Activated T-helper 1 cell treated with anti-CD3 and anti-CD28 coated beads, Interleukin-2, amount 50 U/mL, for 16 hours (primary cell): ENCODE data around the gene DIS3.
"Not testable (repeated sequence)": the region's sequence is repeated elsewhere in the genome, so short reads cannot be mapped to it uniquely, and the experiment has no call there.

ENCODE experiments used
- DNase-seq, 2 donors: peaks; one replicate each; pipeline ENCODE4 v3.0.0-alpha.2; 2020; ENCODE audit warnings: low read depth in 1 of 2, low spot score in 1 of 2

DIS3 gene, protein sequence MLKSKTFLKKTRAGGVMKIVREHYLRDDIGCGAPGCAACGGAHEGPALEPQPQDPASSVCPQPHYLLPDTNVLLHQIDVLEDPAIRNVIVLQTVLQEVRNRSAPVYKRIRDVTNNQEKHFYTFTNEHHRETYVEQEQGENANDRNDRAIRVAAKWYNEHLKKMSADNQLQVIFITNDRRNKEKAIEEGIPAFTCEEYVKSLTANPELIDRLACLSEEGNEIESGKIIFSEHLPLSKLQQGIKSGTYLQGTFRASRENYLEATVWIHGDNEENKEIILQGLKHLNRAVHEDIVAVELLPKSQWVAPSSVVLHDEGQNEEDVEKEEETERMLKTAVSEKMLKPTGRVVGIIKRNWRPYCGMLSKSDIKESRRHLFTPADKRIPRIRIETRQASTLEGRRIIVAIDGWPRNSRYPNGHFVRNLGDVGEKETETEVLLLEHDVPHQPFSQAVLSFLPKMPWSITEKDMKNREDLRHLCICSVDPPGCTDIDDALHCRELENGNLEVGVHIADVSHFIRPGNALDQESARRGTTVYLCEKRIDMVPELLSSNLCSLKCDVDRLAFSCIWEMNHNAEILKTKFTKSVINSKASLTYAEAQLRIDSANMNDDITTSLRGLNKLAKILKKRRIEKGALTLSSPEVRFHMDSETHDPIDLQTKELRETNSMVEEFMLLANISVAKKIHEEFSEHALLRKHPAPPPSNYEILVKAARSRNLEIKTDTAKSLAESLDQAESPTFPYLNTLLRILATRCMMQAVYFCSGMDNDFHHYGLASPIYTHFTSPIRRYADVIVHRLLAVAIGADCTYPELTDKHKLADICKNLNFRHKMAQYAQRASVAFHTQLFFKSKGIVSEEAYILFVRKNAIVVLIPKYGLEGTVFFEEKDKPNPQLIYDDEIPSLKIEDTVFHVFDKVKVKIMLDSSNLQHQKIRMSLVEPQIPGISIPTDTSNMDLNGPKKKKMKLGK

DNA sequence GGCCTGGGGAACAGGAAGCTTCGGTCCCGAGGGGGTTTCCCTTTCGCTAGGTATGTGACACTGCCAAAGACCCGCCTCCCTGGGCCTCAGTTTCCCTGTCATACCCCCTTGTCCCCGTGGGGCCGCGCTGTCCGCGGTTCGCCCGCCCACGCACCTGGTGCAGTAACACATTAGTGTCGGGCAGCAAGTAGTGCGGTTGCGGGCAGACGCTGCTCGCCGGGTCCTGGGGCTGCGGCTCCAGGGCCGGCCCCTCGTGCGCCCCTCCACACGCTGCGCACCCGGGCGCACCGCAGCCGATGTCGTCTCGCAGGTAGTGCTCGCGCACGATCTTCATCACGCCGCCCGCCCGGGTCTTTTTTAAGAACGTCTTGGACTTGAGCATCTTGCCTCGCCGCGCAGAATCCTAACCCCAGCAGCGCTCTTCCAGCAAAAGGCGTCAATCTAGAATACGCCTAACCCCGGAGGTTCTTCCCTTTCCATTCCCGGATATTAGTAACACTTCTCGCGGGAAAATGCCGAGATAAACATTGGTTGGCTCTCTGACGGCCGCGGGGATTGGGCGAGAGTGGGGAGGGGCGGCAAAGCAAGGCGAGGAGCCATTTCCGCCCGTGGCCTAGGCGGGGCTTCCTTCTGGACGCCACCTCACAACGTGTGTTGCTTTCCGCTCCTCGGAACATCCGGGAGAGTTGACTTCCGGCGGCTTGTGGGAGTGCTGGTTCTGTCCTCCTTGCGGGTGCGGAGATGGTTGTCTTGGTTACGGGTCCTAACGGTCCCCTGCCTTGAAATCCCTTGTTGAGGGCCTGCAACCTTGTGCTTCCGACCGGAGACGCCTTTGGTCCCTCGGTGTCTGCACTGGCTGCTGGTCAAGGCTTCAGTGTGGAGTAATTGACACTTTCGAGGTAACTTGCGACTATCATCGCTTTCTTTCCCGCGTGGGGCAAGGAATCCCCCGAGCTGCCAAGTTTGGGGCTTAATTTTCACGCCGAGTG lies at the start of gene DIS3, which contains the start of gene PIBF1:
Gene DIS3, minus strand, starts transcription at position 450 of the 989 bp plus-strand sequence. Its CDS starts 68 bp downstream, at position 382.
Gene PIBF1, plus strand, starts transcription at position 683 of the 989 bp plus-strand sequence. CDS start 1,337 bp downstream, outside the sequence.
- DNase-seq = peak; percentile 88 to 92

DNA sequence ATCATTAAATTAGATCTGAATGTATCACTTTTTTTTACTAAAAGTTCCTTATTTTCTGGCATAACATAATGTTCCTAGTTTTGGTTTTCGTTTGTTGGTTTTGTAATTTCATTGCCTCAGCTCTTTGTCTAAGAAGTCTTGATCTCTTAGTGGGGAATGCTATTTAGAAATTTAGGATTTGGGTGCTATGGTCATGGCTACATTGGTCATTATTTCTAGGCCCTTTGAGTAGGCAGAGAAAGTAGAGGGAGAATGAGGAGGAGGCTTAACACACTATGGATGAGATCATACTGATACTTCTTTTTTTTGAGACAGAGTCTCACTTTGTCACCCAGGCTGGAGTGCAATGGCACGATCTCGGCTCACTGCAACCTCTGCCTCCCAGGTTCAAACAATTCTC lies 42.0 kb upstream of the DIS3 start:
- no peak for DNase-seq

DNA sequence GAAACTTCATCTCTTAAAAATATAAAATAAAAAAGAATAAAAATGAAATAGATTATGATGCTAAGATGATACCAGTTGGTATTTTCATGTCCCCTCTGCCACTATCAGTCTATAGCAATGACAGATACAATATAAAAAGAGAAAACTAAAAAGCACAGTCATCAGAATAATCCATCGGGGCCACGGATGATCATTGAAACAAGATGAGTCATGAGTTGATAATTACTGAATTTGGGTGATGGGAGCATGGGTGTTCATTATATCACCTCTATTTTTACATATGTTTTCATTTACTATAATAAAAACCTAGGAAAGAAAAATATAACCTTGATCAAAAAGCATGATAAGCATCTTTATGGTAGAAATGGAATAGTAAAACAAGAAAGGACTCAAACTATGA lies 41.4 kb upstream of the DIS3 start:
- no peak for DNase-seq

DNA sequence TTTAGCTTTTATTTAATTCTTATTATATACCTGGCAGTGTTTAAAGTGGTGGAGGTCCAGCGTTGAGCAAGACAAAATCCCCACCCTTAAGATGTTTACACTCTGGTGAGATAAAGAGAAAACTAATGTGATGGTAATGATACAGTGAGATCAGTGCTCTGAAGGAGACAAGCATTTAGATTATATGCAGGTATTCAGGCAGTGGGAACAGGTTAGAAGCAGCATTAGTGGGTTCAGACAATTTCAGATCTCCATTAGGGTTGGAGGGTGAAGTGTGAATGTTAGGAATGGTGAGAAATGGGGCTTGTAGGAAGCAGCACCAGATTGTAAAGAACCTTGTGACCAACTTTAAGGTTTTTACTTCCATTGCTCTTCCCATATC lies 39.2 kb upstream of the DIS3 start:
- DNase-seq = no peak

DNA sequence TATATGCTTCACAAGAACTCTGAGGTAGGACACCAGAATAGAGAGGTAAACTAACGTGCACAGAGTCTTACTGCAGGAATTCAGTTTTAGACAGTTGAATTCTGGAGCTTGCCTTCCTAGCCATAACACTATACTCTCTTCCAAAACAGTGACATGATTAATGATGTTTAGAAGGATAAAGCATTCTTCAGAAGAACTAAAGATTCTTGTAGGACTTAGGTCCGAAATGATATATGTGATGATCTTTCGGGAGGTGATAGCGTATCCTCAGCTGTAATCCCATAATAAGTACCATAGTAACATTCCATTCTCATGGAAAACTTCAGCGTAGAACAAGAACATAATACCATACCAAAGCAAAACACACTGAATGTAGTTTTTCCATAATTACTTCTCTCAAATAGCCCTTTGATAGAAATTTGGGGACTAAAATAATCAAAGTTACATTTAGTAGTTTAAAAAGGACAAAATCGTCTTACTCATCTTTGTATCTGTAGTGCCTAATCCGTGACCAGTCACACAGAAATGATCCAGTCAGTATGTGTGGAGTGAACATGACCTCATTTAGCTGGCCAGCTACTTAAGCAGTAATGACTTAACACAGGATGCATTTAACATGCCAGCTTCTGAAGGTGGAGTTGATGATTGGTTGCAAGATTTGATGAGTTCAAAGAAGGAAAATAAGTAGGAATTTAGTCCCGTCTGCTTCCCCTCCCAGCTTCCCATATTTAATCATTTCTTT lies 38.6 kb upstream of the DIS3 start:
- DNase-seq = no peak

DNA sequence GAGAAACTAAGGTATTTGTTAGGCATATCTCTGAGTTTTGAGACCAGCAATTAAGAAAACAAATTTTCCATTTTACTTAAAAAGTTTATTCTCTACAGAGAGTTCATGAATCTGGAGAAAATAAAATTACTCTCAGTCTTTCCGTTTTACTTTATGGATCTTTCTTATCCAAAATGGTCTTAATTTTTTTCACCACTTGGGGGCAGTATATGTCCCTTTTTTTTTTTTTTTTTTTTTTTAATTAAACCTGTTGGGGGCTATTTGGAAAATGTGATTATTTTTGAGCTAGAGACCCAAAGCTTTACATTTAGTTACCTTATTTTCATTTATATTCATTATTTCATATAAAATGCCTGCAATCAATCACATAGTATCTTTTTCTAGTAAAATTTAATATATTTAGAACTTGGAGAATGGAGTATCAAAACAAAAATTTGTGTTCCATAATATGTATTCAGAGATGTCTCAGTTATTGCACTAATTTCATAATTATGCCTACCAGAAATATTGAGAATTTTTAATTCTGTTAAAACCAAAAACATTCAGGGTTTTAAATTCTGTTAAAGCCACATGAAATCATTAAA lies 27.3 kb upstream of the DIS3 start:
- no peak for DNase-seq

DNA sequence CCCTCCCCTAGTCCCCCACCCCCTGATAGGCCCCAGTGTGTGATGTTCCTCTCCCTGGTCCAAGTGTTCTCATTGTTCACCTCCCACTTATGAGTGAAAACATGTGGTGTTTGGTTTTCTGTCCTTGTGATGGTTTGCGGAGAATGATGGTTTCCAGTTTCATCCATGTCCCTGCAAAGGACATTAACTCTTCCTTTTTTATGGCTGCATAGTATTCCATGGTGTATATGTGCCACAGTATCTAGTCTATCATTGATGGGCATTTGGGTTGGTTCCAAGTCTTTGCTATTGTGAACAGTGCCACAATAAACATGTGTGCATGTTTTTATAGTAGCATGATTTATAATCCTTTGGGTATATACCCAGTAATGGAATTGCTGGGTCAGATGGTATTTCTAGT lies 24.8 kb upstream of the DIS3 start:
- DNase-seq = not testable (repeated sequence)

DNA sequence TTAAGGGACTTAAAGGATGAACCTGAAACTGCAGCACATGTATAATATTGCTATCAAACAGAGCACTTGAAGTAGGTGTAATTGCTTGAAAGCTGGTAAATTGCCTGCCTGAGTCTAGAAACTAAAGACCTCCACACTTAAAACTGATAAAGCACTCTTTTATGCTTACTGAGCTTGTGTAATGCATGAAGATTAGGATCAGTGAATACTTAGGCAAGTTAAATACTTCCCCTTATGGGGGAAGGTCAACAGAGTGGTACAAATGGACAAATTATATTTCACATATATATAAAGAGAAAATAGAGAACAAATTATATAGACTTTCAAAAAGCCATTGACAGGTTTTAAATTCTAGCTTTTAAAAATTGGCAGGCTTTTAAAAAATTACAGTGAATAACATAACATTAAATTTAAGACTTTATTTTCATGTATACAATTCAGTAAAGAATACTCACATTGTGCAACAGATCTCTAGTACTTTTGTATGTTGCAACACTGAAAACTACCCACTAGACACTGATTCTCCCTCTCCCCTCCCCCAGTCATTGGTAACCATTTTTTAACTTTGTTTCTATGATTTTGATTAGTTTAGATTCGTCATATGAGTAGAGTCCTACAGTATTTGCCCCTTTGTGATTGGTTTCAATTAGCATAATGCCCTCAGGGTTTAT lies 24.1 kb upstream of the DIS3 start:
- DNase-seq = no peak

DNA sequence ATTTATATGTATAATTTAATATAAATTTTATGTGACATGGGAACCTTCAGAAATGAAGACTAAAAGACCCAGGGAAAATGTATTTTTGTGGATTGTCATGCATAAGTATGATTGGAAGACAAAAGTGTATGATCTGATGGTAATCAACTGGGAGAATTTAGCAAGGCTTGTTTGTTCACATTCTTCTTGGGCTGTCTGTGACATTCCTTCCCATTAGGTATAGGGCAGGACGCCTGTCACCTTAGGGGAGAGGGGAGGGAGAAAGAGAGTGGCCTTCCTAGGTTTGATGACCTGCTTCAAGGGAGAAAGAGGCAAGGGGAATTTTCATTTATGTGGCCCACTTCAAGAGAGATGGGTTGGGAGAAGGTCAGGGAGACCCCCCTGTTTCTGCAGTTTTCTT lies 22.6 kb upstream of the DIS3 start:
- no peak for DNase-seq

DNA sequence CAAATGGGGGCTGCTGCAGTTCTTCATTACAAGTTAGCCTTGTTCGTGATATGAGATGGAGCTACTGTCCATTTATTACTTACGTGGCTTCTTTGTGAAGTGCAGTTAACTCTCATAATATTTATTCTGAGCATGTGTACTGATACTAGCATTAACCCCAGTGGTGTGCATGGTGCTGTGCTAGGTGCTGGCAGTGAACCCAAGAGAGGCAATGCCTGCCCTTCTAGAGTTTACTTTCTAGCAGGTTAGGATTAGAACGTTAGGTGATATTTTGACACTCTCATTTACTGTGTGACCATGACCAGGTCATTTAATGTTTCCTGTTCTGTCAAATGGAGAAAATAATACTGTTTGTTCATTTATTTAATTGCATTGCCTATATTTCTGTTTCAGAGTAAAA lies 17.1 kb upstream of the DIS3 start:
- no peak for DNase-seq

DNA sequence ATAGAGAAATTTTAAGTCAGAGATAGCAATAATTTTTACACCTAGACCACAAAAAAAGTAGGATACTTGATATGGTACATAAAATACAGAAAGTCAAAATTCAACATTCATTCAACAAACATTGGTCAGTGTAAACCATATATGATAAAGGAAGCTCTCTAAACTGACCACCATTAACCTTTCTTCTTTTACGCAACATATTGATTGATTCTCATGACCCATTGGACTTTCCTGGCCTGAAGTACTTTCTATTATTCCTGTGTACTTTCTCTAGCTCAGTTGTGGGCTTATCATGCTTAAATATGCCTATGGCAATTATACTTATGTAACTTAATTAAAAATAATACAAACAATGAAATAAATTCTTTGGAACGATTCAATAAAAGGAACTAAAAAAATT lies 10.9 kb upstream of the DIS3 start:
- DNase-seq = no peak

DNA sequence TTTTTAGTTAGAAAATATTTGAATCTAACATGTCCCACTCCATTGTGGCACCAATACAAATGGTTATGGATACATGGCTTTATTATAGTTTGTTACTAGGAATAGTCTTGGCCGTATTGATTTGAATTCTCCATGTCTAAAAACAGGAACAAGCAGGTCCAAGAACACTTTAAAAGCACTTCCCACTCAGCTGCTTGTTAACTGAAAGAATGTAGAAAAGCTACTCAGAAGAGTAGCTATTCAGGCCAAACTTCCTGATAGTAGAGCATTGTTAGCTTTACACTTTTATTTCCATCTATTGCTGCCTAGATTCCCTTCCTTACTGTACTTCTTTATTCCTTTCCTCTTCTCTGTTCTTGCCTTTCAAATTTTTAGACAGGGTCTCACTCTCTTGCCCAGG lies 7.1 kb upstream of the DIS3 start:
- no peak for DNase-seq

DNA sequence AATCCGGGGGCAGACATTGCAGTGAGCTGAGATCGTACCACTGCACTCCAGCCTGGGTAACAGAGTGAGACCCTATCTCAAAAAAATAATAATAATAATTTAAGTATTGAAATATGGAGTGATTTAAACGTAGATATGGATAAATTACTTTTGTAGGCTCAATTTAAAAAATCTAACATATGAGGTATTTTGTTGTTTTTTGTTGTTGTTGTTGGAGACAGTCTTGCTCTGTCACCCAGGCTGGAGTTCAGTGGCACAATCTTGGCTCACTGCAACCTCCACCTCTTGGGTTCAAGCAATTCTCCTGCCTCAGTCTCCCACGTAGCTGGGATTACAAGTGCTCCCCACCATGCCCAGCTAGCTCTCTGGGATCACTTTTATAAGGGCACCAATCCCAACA lies 3.0 kb upstream of the DIS3 start:
- not testable (repeated sequence) for DNase-seq

DNA sequence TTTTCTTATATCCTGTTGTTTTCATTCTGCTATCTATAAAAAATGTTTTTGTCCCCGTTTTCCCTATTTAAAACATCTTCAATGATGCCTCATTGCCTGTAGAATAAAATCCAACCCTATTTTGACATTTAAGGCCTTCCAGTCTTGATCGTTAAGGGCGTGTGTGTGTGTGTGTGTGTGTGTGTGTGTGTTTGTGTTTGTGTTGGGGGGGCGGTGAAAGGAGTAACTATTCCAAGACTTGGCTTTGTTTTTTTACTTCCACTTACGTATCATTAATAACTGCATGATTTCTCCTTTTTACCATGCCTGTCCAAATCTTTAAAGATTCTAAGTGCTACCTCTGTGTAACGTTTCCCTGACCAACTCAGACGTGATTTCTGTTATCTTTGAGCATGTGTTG lies 1.0 kb upstream of the DIS3 start:
- DNase-seq = no peak

DNA sequence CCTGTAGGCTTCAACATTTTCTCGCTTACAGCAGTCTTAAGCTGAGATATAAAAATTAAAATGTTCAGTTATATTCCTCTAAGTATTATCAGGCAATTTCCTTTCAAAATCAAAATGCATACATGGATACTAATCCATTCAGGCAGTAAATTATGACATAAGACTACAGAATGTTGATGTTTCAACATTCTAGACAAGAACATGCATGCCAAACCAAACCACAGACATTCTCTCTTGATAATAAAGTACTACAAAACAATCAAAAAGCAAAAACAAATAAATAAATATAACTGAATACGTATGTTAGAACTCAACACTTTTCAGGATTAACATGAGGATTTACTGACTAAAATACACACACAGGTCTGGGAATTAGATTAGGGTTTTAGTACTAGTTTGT lies 7.7 kb downstream of the DIS3 start:
- DNase-seq = no peak

DNA sequence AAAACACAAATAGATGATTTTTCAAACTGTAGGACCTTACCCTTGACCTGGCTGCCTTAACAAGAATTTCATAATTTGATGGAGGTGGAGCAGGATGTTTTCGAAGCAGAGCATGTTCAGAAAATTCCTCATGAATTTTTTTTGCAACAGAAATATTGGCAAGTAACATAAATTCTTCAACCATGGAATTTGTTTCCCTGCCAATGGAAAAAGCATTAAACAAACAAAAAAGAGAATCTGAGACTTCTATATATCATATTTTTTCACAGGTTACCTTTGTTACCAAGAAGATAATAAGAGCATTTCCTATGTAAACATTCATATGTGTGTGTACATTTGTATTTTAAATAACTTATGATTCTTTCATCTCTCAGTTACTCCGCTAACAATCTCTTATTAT lies 18.3 kb downstream of the DIS3 start:
- DNase-seq = no peak

DNA sequence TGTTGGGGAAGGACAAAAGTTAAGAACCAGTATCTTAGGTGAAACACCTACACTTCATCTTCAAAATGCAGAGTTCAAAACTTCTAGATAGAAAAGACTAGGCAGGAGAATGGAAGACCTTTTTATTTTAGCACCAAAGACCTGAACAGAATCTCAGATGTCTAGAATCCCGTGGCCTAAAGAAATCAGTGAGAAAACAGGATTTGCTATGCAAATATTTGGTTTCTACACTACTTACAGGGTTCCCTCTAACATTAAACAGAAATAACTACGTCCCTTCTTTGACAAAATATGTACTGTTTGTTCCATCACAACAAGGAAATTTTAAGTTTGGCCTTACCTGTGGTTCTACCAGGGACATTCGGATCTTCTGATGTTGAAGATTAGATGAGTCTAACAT lies 21.5 kb downstream of the DIS3 start:
- no peak for DNase-seq

DNA sequence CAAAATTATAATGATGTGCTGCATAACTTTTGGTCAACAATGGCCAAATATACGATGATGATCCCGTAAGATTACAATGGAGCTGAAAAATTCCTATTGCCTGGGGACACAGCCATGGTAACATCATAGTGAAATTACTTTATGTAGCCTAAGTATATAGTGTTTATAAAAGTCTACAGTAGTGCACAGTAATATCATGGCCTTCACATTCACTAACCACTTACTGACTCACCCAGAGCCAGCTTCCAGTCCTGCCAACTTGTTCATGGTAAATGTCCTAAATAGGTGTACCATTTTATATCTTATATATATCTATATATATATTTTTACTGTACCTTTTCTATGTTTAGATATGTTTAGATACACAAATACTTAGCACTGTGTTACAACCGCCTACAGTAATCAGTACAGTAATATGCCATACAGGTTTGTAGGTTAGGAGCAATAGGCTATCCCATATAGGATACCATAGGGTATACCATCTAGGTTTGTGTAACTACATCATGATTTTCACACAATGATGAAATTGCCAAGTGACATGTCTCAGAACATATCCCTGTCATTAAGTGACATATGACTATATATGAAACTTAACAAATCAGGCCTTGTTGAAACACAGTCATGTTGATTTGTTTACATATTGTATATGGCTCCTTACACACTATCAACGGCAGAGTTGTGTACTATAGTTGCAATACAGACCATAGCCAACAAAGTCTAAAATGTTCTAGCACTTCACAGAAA lies 23.7 kb downstream of the DIS3 start:
- DNase-seq = no peak

DNA sequence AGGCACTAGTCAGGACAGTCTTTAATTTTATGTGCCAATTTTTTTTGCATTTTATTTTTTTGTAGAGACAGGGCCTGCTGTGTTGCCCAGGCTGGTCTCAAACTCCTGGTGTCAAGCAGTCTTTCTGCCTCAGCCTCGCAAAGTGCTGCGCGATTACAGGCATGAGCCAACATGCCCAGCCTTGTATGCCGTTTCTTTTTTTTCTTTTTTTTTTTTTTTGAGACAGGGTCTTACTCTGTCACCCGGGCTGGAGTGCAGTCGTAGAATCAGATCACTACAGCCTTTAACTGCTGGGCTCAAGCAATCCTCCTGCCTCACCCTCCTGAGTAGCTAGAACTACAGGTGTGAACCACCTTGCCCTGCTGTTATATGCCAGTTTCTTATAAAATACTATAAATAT lies 27.6 kb downstream of the DIS3 start:
- no peak for DNase-seq
